Suppressor macrophage treated with lipopolysaccharide for 4 hours (primary cell): Measurements from ENCODE around the gene POLN.

ENCODE experiments used
- DNase-seq: peaks from one replicate; pipeline ENCODE4 v3.0.0-alpha.2; 2020

The POLN gene

DNA sequence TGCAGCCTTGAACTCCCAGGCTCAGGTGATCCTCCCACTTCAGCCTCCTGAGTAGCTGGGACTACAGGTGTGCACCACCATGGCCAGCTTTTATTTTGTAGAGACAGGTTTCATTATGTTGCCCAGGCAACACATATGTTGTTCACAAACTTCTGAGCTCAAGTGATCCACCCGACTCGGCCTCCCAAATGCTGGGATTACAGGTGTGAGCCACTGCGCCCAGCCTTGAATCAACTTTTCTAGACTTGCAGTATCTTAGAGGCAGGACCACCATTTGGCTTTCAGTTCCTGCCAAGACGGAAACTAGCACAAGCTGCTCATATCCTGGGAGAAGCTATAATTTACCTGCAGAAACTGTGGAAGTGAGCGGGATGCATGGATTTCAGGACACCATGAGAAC is 162.9 kb downstream of the POLN start:
- DNase-seq: no peak

DNA sequence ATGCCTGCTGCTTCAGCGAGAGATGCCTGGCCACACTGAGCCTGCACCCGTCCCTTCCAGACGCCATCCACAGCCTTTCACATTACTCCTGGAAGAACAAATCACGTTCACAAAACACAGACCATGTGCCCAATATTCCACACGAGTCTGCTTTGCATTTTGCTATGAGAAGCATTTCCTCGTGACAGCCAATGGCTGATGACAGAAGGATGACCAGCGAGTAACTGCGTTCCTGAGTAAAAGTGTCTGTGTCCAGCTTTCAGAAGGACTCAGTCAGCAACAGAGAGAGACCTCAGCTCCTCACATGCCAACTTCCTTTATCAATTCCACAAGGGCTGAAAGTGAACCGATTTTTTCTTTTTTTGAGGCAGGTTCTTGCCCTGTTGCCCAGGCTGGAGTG is 163.3 kb downstream of the POLN start:
- no peak for DNase-seq

DNA sequence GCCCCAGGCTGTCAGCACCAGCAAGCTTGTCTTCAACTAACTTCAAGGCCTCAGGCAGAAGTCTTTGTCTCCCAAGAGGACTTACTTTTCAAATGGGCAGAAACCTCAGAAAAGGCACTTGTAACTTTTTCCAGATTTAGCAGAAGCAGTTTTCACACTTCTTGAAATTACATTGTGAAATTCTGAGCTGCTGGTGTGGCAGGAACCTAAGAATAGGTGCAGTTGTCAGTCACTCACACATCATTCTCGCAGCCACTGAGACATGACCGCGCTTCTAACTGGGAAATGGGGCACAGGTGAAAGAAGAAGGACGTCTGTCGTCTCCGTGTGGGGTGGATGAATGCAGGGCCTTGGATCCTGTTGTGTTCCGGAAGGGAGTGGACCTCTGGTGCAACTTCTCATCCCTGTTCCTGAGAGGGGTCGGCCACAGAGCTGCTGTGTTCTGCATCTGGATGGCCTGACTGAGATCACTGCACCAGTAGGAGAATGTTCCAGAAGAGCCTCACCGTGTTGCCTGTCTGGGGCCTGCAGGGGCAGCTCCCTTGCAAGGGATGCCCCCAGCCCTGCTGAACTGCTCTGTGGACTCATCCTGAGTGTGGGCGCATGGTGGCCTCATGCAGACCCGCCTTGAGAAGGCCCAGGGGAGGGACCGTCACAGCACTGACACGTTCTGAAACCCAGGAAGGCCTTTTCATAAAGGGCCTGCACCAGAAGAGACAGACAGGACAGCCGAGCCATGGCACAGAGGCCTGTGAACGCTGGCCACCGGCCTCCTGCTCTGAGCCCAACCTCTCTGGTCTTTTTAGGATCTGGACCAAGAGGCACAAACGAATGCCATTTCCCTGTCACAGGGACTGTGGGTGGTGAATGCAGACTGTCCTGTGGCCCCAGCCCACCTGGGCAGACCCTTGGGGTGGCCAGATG is 164.1 kb downstream of the POLN start:
- no peak for DNase-seq

DNA sequence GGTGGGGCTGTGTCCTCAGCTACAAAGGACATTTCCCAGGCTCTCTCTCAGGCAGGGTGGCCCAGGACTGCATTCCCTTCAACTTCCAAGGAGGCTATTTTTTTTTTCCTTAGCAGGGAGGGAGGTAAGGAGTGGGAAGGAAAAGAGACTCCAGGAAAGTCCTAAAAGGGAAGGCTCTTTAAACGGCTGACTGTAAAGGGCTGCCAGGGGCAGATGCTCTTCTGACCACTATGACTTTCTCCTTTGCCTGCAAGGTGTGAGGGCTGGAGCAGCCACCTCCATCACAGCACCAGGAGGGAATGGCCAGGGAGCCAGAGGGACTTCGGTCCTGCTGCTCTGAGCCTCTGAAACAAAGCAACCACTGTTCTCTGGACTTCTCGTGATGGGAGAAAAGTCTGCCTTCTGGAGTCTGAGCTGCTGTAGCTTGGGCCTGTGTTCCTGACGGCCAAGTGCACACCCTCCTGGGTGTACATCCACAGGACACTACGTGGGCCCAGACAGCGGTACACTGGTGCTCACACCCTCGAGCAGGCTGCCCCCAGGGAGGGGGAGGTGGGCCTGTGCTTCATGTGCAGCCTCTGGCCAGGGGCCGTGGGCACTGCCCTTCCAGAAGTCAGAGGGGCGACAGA is 164.9 kb downstream of the POLN start:
- no peak for DNase-seq

DNA sequence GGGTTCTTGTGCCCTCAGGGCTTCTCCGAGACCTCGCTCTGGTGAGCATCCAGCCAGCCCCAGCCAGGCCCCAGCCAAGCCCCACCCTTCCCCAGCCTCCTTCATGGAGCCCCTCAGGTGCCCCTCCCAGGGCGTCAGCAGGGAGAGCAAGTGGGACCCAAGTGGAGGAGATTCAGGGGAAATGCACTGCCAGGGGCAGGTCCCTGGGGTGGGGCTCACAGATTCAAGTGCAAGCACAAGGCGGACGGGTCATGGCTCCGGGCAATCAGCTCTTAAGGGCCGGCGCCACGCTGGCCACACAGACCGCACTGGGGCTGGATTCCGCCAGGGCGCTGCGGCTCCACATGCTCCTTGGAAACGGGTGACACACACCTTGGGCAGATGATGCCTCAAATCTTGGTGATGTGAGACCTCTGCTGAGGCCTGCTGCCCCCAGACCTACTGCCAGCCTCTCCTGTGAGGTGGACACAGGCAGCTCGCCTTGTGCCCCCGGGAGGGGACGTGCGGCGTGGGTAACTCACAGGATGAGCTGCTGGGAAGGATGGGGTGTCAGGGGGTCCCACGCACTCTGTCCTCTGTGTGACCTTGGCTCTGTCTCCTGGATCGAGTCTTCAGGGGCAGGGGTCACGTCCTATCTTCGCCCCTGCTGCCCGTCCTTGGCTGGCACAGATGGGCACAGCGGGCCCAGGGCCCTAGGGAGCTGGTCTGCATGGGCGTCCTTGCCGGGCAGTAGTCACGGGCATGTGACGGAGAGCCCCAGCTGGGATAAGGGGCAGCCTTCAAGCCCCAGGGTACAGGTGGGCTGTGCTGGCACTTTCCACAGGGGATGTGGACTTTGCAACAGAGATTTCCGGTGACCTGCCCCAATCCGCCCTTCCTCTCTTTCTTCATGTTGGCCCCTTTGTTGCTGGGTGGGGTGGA is 165.7 kb downstream of the POLN start:
- no peak for DNase-seq

DNA sequence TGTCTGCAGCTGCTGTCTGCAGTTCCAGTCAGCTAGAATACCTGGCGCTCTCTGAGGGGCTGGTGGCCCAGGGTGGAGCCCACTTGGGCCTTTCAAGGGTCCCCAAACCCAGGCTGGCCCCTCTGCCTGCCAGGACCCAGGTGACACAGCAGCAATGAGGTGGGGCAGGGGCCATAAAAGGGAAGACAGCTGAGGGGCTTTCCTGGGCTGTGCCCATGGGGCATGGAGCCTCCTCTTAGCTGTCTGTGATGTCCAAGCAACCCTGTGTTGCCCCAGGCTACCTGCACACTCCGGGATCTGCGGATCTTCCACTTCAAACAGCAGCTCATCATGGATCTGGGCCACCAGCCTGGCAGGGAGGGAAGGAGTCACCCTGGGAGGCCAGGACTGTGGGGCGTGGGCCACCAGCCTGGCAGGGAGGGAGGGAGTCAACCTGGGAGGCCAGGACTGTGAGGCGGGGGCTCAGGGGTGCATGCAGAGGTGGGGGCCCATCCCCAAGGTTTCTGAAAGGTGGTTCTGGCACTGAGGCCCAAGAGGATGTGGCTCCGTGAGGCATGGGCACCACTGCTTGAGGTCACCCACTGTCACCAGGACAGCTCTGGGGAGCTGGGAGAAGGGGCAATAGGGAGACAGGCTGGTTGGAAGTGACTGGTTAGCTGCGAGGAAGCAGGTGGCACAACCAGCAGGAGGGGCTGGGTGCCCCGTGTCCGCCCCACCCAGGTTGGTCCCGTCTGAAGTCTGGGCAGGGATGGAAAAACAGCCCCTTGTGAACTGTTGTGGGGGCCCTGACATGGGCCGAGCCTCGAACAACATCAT is 166.5 kb downstream of the POLN start:
- DNase-seq: no peak

DNA sequence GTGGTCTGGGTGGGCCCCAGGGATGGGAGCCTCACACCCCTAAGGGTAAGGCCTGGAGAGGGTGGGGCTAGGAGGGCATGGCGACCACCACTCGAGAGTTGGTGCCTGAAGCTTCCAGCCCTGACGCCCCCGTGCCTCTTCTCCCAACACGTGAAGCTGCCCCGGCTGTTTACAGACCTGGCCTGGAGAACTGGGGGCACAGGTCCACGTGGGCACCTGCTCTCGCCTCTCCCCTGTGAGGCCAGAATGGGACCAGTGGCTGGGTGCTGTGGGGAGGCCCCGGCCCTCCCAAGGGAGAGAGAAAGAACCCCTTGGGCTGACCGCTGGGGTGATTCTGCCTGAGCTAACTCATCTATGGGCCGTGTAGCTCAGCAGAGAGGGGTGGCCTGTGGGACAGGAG is 167.3 kb downstream of the POLN start:
- no peak for DNase-seq

DNA sequence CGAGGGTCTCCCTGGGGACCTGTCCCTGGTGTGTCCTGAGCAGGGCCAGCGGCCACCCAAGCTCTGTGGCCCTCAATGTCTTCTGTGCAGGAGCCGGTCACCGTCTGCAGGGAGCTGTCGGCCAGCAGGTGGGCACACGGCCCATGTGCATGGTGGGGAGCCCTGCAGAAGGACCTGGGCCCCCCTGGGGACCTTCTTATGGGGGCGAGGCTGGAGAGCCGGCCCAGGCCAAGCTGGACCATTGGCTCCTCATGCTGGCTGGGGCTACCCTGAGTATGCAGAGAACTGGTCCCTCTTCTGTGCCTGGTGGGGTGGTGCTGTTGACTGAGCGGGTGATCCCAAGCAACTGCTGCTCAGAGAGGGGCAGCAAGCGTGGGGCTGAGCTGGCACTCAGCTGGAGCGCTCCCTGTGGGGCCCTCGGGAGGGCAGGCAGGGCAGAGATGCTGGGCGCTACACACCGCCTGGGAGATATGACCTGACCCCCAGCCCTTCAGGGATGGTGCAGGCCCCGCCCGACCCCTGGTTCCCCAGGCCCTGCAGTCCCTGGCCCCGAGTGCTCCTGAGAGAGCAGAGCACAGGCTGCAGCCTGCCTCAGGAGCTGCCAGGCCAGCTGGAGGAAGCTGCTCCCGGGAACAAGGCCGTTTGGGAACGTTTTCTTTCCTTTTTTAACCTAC is 168.0 kb downstream of the POLN start:
- no peak for DNase-seq

DNA sequence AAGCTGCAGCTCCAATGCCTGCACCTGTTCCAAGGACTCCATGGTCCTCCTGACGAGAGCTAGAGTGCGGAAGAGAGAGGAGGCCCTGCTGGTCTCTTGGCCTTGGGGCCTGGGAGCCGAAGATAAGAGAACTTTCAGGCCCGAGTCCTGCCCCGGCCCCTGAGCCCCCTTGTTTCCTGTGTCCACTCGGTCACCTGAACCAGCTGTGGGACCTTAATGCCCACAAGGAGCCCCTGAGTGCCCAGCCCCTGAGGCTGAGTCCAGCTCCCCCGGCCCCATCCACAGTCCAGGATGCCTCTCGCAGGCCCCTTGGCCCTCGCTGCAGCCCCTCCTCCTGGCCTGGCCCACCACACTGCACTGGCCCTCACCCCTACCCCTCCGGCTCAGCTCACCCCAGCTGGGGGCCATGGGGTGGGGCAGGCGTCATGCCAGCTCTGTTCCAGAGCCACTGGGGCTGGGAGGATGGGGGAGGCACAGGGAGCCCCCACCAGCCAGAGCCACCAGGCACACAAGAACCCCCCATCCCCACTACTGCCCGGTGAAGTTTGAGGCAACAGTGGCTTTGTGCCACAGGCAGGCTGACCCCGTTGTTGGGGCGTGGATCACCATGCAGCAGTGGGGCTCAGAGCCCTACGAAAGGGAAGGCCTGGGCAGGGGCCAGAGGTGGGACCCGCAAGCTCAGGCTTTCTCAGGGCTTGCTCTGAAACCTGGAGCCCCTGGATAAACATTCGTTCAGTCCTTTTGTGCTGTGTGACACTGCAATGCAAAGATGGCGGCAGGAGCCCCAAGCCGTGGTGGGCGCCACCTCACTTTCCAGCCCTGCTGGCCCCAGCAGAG is 168.7 kb downstream of the POLN start:
- no peak for DNase-seq

DNA sequence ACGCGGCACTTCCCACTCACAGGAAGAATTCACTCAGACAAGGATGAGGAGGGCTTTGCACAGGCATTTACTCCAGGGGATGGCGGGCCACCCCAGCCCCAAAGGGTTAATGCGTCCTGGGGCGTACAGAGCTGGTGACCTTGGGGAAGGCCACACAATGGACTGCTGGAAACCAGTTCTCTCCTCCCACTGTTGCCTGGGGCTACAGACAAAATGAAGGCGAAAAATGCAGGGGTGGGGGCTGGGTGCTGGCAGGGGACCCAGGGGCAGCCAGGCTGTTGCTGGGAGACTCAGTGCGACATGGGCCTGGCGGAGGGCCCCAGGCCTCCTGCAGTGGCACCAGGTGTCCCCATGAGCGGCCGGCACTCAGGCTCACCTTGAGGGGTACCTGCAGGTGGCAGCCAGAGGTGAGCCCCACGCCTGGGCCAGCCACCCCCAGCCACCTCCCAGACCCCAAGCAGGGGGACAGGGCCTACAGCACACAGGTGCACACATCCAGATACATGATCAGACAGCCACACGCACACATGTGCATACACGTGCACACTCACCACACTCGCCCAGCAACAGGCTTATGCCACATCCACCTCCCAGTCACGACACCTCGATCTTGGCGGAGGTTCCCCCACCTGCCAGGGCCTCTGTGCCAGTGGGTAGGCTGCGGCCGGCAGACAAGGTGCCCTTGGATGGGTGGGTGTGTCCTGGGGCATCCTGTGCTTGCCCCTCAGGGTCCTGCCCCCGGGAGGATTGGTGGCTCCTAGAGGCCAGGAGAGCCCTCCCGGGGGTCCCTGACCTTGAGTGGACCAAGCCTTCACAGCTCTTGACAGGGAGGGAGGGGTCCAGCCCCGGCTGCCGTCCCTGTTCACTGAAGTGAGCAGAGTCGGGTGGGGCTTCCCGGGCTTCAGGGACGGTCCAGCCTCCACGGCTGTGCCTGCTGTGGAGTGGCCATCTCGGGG is 169.7 kb downstream of the POLN start:
- DNase-seq: no peak

DNA sequence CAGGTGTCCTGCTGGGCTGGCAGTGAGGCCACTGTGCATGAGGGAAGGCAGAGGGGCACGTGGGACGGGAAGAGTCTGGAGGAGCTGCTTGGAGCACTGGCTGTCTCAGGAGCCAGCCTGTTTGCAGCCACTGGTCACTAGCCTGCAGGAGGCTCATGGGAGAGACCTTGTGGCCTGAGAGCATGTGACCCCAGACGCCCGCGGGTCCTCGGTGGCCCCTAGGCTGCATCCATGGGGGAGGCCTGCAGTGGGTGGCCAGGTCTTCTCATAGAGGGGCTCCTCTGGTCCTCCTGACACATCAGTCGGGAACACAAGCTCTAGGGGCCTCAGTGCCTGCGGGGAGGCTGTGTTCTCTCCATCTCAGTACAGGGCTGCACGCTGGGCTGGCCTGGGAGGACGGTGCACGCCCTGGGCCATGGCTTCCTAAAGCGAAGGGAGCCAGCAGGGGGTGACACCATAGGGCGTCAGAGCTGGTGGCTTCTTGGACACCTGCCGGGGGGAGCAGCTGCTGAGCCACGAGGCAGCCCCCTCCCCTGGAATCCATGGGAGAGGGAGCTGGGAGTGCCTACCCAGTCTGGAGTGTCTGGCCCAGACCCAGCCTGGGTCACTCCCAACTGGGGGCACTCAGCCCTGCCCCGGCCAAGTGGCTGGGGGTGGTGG is 170.5 kb downstream of the POLN start:
- no peak for DNase-seq

DNA sequence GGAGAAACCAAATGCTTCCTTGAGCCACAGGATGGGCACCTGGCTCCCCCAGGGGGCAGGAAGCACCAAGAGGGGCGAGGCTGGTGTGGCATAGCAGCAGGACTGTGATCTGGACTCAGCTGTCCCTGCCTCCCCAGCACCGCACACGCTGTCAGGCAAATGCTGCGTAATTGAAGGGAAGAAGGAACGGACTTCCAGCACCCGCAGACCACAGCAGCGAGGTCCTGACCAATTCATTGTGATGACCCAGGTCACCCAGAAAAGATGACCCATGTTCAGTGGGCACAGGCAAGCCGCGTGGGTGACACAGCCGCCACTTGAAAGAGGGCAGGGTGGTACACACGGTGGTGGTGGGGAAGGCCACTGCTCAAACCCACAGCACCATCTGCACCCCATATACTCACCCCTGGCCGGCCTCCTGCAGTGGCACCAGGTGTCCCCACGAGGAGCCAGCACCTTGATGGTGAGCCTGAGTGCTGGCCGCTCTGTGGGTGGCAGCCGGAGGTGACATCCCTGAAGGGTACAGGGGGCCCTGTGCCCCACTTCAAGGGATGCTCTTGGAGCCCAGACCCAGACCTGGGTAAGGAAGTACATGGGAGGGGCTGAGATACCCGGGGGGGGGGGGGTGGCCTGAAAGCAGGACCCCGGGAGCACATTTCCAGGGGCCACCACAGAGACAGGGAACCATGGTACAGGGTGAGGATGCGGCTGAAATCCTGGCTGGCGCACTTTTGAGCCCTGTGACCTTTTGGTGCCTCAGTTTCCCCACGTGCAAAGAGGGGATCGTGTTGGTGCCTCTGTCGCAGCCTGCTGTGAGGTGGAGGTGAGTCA is 171.3 kb downstream of the POLN start:
- no peak for DNase-seq

DNA sequence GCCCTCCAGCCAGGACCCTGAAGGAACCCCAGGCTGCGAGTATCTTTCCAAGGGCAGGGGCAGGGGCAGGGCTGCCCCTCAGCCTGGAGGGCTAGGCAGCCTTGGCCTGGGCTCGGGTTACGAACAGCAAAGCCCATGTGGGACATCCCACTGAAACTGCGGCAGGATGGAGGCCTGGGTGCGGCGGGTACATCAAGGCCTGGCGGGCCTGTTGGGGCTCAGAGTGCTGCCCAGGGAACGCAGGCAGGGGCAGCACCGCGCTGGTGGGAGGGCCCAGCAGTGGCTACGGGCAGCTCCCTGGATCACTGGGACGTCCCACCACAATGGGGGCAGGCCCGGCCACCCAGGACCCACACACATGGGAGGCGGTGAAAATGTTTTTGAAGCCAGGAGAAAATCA is 171.9 kb downstream of the POLN start:
- DNase-seq: no peak

DNA sequence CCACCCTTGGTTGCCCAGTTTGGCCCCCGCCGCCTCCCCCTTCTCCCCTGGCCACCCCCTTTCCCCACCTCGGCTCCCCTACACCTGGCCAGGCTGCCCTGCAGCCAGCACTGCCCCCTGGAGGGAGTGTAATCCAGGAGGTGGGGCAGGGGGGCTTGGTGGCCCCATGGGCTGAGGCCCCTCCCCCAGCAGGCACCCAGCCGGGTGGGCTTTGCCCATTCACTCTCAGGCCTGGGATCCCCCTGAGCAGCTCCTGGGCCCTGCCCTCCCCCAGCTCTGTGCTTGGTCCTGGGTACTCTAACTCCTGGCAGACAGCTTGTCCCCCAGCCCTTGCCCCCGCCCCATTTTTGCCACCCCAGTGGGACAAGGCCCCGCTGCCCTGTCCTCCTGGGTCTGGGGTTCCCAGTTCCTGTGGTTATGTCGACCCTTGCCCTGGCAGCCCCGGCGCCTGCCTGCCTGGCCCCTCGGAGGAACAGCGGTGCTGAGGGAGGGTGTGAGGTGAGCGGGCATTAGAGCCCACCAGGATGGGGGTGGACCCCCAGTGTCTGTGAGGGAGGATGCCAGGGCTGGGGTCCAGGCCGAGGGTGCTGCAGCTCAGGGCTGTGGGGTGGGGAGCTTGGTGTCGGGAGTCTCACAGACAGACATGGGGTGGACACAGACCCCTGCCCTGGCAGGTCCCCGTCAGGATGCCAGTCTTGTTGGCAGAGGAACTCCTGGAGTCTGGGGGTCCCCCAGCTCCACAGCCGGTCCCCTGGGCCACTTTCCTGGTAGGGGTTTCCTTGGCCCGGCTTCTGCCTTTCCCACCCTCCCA is 172.6 kb downstream of the POLN start:
- DNase-seq: no peak

DNA sequence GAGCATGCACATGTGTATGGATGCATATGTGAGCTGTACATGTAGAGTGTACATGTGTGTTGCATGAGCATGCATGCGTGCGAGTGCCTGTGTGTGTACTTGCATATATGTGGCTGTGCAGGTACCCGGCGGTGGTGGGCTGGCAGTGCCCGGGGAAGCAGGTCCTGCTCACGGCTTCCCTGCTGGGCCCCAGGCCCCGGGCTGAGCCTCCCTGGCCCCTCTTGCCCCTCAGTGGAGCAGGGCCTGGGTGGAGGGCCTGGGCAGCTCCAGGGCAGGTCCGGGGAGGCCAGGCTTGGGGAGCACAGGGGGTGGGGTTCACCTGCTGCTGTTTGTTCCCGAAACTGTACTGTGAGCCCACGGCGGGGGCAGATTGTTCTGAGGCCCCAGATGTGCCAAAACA is 173.4 kb downstream of the POLN start:
- no peak for DNase-seq

DNA sequence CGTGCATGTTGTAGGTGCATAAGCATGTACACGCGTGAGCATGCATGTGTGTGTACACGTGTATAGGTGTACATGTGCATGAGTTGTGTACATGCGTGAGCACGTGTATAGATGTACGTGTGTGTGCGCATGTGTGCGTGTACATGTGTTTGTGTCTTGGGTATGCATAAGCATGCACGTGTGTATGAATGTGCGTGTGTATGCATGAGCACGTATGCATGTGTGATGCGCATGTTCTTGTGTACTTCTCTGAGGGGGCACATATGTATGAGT is 173.8 kb downstream of the POLN start:
- DNase-seq: no peak

DNA sequence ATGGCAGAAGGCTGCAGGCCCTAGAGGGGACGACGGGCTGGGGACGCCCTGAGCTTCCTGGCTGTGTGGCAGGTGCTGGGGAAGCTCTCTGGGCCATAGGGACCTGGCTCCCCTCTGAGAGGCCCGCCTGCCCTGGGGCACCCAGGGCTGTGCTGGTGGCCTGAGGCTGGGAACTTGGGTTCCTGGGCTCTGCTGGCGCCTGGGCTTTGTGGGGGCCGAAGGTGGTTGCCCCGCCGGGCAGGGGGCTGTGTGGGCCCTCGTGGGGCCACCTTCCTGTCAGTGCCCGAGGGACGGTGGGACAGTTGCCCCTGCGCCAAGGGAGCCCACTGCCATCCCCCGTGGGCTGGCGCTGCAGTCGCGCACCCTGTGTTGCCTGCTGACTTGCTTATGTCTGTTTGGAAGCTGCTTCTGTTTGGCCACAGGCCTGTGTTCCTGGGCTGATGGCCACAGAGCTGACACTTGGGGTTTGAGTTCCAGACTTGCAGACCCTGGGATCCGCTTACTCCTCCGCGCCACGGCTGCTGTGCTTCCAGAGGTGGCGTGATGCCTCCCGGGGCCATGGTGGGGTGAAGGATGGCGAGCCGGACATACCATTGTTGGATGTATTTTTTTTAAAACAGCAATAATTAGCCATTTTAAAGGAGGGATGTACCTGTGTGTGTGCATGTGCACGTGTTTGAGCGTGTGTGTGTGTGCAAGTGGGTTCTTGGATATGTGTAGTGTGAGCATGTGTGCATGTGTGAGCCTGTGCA is 174.3 kb downstream of the POLN start:
- no peak for DNase-seq
